Middle frontal gyrus (tissue), 1 donor: Measurements from ENCODE around the gene ETNPPL.

Source experiments
- DNase-seq: peaks from one replicate; pipeline ENCODE4 v3.0.0-alpha.2; 2015; ENCODE audit warnings: low spot score; ENCODE audit errors: extremely low spot score

The ETNPPL gene

GRCh38 chr4:108700081-108700757 lies 62.6 kb downstream of the ETNPPL start:
- no peak for DNase-seq

- no peak for DNase-seq
Measured at GRCh38 chr4:108696160-108696559, 66.7 kb downstream of the ETNPPL start.

- no peak for DNase-seq
Measured at GRCh38 chr4:108695062-108695461, 67.8 kb downstream of the ETNPPL start.

DNA sequence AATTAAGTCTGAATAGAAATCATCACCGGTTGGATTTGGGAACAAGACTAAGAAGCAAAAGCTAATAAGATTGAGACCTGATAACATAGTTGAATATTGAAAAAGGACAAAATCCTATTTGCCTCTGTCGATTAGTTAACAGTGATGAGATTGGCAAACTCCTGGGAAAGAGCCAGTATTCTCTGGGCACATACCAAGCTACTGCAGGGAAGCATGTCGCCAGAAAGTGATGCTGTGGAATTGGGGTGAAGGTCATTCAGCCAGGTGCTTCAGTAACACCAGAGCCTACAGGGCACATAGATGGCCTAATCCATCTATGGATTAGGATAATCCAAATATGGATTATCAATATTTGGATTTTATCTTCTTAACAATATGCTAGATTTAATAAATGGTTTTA lies 68.4 kb downstream of the ETNPPL start:
- DNase-seq, result no peak

GRCh38 chr4:108693819-108694218 lies 69.0 kb downstream of the ETNPPL start:
- no peak for DNase-seq

GRCh38 chr4:108693211-108693610 lies 69.6 kb downstream of the ETNPPL start:
- no peak for DNase-seq
